ENCODE results near the gene SCN4B.

The SCN4B gene

GRCh38 chr11:118149493-118149892, 3.1 kb downstream of the SCN4B start:
- no peak for DNase-seq

- DNase-seq = no peak
Observed at GRCh38 chr11:118148856-118149255, 3.8 kb downstream of the SCN4B start.

GRCh38 chr11:118148240-118148639, 4.4 kb downstream of the SCN4B start:
- no peak for DNase-seq

- DNase-seq = no peak
Observed at GRCh38 chr11:118147502-118147901, 5.1 kb downstream of the SCN4B start.

GRCh38 chr11:118146554-118146953, 6.1 kb downstream of the SCN4B start:
- no peak for DNase-seq

- DNase-seq = peak; percentile 92
Observed at GRCh38 chr11:118145285-118146227, 7.1 kb downstream of the SCN4B start.

- DNase-seq = no peak
Observed at GRCh38 chr11:118144301-118145268, 8.0 kb downstream of the SCN4B start.

GRCh38 chr11:118143661-118144185, 8.9 kb downstream of the SCN4B start:
- DNase-seq = no peak

GRCh38 chr11:118142809-118143208, 9.8 kb downstream of the SCN4B start:
- peak; percentile 30 for DNase-seq

GRCh38 chr11:118142081-118142480, 10.5 kb downstream of the SCN4B start:
- DNase-seq = no peak

- DNase-seq = no peak
Observed at GRCh38 chr11:118139578-118139977, 13.0 kb downstream of the SCN4B start.

GRCh38 chr11:118138839-118139420, 13.7 kb downstream of the SCN4B start:
- no peak for DNase-seq

GRCh38 chr11:118136801-118137200, 15.8 kb downstream of the SCN4B start:
- DNase-seq = no peak

- DNase-seq = no peak
Observed at GRCh38 chr11:118136341-118136740, 16.3 kb downstream of the SCN4B start.

- no peak for DNase-seq
Observed at GRCh38 chr11:118135796-118136165, 16.8 kb downstream of the SCN4B start.

GRCh38 chr11:118135051-118135795, 17.4 kb downstream of the SCN4B start:
- no peak for DNase-seq

GRCh38 chr11:118133816-118134215, 18.8 kb downstream of the SCN4B start:
- no peak for DNase-seq

- DNase-seq = no peak
Observed at GRCh38 chr11:118132385-118133151, 20.1 kb downstream of the SCN4B start.

GRCh38 chr11:118129471-118130172, 23.0 kb downstream of the SCN4B start:
- DNase-seq = no peak

- no peak for DNase-seq
Observed at GRCh38 chr11:118128721-118129470, 23.7 kb downstream of the SCN4B start.
